Measurements from ENCODE around the gene AKR7A3. TPM values are rescaled to one million over a fixed set of nuclear protein-coding genes. Genes with fewer than 3 reads are reported as not detected.

Gene AKR7A3
- total RNA-seq, 1 experiment from 2014 or later, result 0.41 TPM

GRCh38 chr1:19325368-19325957 lies 36.9 kb upstream of the AKR7A3 start:
- no peaks in the 10 kb centered on the region for H3K9me3 ChIP-seq (ENCODE audit: low read length)
- H3K9me2 ChIP-seq (replicated peaks; ENCODE audit: insufficient read depth, low read length), result no peaks in the 10 kb centered on the region
- H3K79me2 ChIP-seq (ENCODE audit: low read length), result no peaks in the 10 kb centered on the region
- H3K9ac ChIP-seq (ENCODE audit: low read length), result no peak overlapping the region
- H3K4me1 ChIP-seq (ENCODE audit: low read length), result no peaks in the 10 kb centered on the region
- no peak overlapping the region for H3K27ac ChIP-seq (ENCODE audit: low read length)
- no peak for DNase-seq
- H3K4me2 ChIP-seq (ENCODE audit: low read depth, low read length, poor library complexity, severe bottlenecking), result no peak overlapping the region
- no peak overlapping the region for H2AFZ ChIP-seq (ENCODE audit: low read length)
- H3K4me3 ChIP-seq (ENCODE audit: low read length), result no peak overlapping the region
- H3K27me3 ChIP-seq (ENCODE audit: low read length), result no peaks in the 10 kb centered on the region
- H3K36me3 ChIP-seq (ENCODE audit: insufficient read depth, low read length), result no peaks in the 10 kb centered on the region
- H4K20me1 ChIP-seq (ENCODE audit: insufficient read depth, low read depth, low read length), result no peaks in the 10 kb centered on the region

GRCh38 chr1:19324665-19324990 lies 36.1 kb upstream of the AKR7A3 start:
- Histone ChIP-seq H3K79me2 (ENCODE audit: low read length) (no peaks in the 10 kb centered on the region), H3K4me1 (ENCODE audit: low read length) (no peaks in the 10 kb centered on the region), H4K20me1 (ENCODE audit: insufficient read depth, low read depth, low read length) (no peaks in the 10 kb centered on the region), H3K36me3 (ENCODE audit: insufficient read depth, low read length) (no peaks in the 10 kb centered on the region), H3K4me2 (ENCODE audit: low read depth, low read length, poor library complexity, severe bottlenecking) (no peak overlapping the region), H3K9me2 (replicated peaks; ENCODE audit: insufficient read depth, low read length) (no peaks in the 10 kb centered on the region), H3K4me3 (ENCODE audit: low read length) (no peak overlapping the region), H3K27ac (ENCODE audit: low read length) (no peak overlapping the region), H3K9ac (ENCODE audit: low read length) (no peak overlapping the region), H3K9me3 (ENCODE audit: low read length) (no peaks in the 10 kb centered on the region), H3K27me3 (ENCODE audit: low read length) (no peaks in the 10 kb centered on the region), H2AFZ (ENCODE audit: low read length) (no peak overlapping the region)
- DNase-seq, result no peak

- no peaks in the 10 kb centered on the region for H3K79me2 ChIP-seq (ENCODE audit: low read length)
- H3K27me3 ChIP-seq (ENCODE audit: low read length), result no peaks in the 10 kb centered on the region
- no peak overlapping the region for H3K27ac ChIP-seq (ENCODE audit: low read length)
- no peaks in the 10 kb centered on the region for H3K9me3 ChIP-seq (ENCODE audit: low read length)
- H4K20me1 ChIP-seq (ENCODE audit: insufficient read depth, low read depth, low read length), result no peaks in the 10 kb centered on the region
- no peak overlapping the region for H3K4me3 ChIP-seq (ENCODE audit: low read length)
- H3K9ac ChIP-seq (ENCODE audit: low read length), result no peak overlapping the region
- DNase-seq, result no peak
- 0 out of 2 replicates have a peak, but pooled peaks cover 2% of the 10 kb centered on the region for H3K36me3 ChIP-seq (ENCODE audit: insufficient read depth, low read length)
- no peak overlapping the region for H2AFZ ChIP-seq (ENCODE audit: low read length)
- no peaks in the 10 kb centered on the region for H3K9me2 ChIP-seq (replicated peaks; ENCODE audit: insufficient read depth, low read length)
- H3K4me1 ChIP-seq (ENCODE audit: low read length), result no peaks in the 10 kb centered on the region
- no peak overlapping the region for H3K4me2 ChIP-seq (ENCODE audit: low read depth, low read length, poor library complexity, severe bottlenecking)
These were observed 35.6 kb upstream of the AKR7A3 start for GRCh38 chr1:19323987-19324664.

GRCh38 chr1:19322481-19322880 lies 33.9 kb upstream of the AKR7A3 start:
- Histone ChIP-seq H3K27me3 (ENCODE audit: low read length) (no peaks in the 10 kb centered on the region), H3K9me2 (replicated peaks; ENCODE audit: insufficient read depth, low read length) (no peaks in the 10 kb centered on the region), H3K36me3 (ENCODE audit: insufficient read depth, low read length) (0 out of 2 replicates have a peak, but pooled peaks cover 5% of the 10 kb centered on the region), H3K4me2 (ENCODE audit: low read depth, low read length, poor library complexity, severe bottlenecking) (no peak overlapping the region), H2AFZ (ENCODE audit: low read length) (no peak overlapping the region), H3K4me1 (ENCODE audit: low read length) (no peaks in the 10 kb centered on the region), H3K4me3 (ENCODE audit: low read length) (no peak overlapping the region), H4K20me1 (ENCODE audit: insufficient read depth, low read depth, low read length) (no peaks in the 10 kb centered on the region), H3K9ac (ENCODE audit: low read length) (no peak overlapping the region), H3K79me2 (ENCODE audit: low read length) (no peaks in the 10 kb centered on the region), H3K27ac (ENCODE audit: low read length) (no peak overlapping the region), H3K9me3 (ENCODE audit: low read length) (no peaks in the 10 kb centered on the region)
- no peak for DNase-seq

- Histone ChIP-seq H3K4me3 (ENCODE audit: low read length) (no peak overlapping the region), H3K4me1 (ENCODE audit: low read length) (peaks cover 6% of the 10 kb centered on the region), H3K36me3 (ENCODE audit: insufficient read depth, low read length) (0 out of 2 replicates have a peak, but pooled peaks cover 5% of the 10 kb centered on the region), H3K9me2 (replicated peaks; ENCODE audit: insufficient read depth, low read length) (no peaks in the 10 kb centered on the region), H3K27ac (ENCODE audit: low read length) (no peak overlapping the region), H4K20me1 (ENCODE audit: insufficient read depth, low read depth, low read length) (no peaks in the 10 kb centered on the region), H3K27me3 (ENCODE audit: low read length) (no peaks in the 10 kb centered on the region), H3K79me2 (ENCODE audit: low read length) (no peaks in the 10 kb centered on the region), H3K9ac (ENCODE audit: low read length) (no peak overlapping the region), H2AFZ (ENCODE audit: low read length) (no peak overlapping the region), H3K4me2 (ENCODE audit: low read depth, low read length, poor library complexity, severe bottlenecking) (no peak overlapping the region), H3K9me3 (ENCODE audit: low read length) (no peaks in the 10 kb centered on the region)
- DNase-seq, result no peak
These were observed 32.5 kb upstream of the AKR7A3 start for GRCh38 chr1:19321071-19321470.

GRCh38 chr1:19319196-19319595 lies 30.6 kb upstream of the AKR7A3 start:
- no peaks in the 10 kb centered on the region for H3K79me2 ChIP-seq (ENCODE audit: low read length)
- H3K4me3 ChIP-seq (ENCODE audit: low read length), result no peak overlapping the region
- DNase-seq, result no peak
- no peak overlapping the region for H3K27ac ChIP-seq (ENCODE audit: low read length)
- H3K36me3 ChIP-seq (ENCODE audit: insufficient read depth, low read length), result 0 out of 2 replicates have a peak, but pooled peaks cover 5% of the 10 kb centered on the region
- H4K20me1 ChIP-seq (ENCODE audit: insufficient read depth, low read depth, low read length), result no peaks in the 10 kb centered on the region
- no peaks in the 10 kb centered on the region for H3K9me3 ChIP-seq (ENCODE audit: low read length)
- H3K9ac ChIP-seq (ENCODE audit: low read length), result no peak overlapping the region
- H3K27me3 ChIP-seq (ENCODE audit: low read length), result no peaks in the 10 kb centered on the region
- no peak overlapping the region for H3K4me2 ChIP-seq (ENCODE audit: low read depth, low read length, poor library complexity, severe bottlenecking)
- no peak overlapping the region for H2AFZ ChIP-seq (ENCODE audit: low read length)
- peaks cover 25% of the 10 kb centered on the region for H3K4me1 ChIP-seq (ENCODE audit: low read length)
- H3K9me2 ChIP-seq (replicated peaks; ENCODE audit: insufficient read depth, low read length), result no peaks in the 10 kb centered on the region

GRCh38 chr1:19317126-19317910 lies 28.7 kb upstream of the AKR7A3 start:
- Histone ChIP-seq H3K4me1 (ENCODE audit: low read length) (peaks cover 43% of the 10 kb centered on the region), H4K20me1 (ENCODE audit: insufficient read depth, low read depth, low read length) (no peaks in the 10 kb centered on the region), H3K9me3 (ENCODE audit: low read length) (no peaks in the 10 kb centered on the region), H3K27me3 (ENCODE audit: low read length) (no peaks in the 10 kb centered on the region), H2AFZ (ENCODE audit: low read length) (no peak overlapping the region), H3K79me2 (ENCODE audit: low read length) (peaks cover 4% of the 10 kb centered on the region; the same call in 1 of the 2 replicates), H3K9me2 (replicated peaks; ENCODE audit: insufficient read depth, low read length) (no peaks in the 10 kb centered on the region), H3K4me3 (ENCODE audit: low read length) (no peak overlapping the region), H3K27ac (ENCODE audit: low read length) (no peak overlapping the region), H3K4me2 (ENCODE audit: low read depth, low read length, poor library complexity, severe bottlenecking) (no peak overlapping the region), H3K9ac (ENCODE audit: low read length) (no peak overlapping the region), H3K36me3 (ENCODE audit: insufficient read depth, low read length) (0 out of 2 replicates have a peak, but pooled peaks cover 5% of the 10 kb centered on the region)
- DNase-seq, result no peak
